Bronchial epithelial cell (primary cell): ENCODE measurements around the gene PML. TPM values are rescaled to one million over a fixed set of nuclear protein-coding genes. Genes with fewer than 3 reads are reported as not detected.

Experiments
- DNase-seq: peaks from one replicate; pipeline ENCODE4 v3.0.0-alpha.2; 2010; ENCODE audit warnings: low read depth
- FAIRE-seq: peaks from 2 replicates; lab custom pipeline; 2011; peaks lifted over from hg19 to GRCh38; lab: Jason Lieb, UNC
- H3K27me3 ChIP-seq: 2 replicates; pipeline ENCODE4 v1.5.1; 2011; ENCODE audit warnings: low read length; ENCODE audit not compliant: control insufficient read depth, insufficient read depth
- H3K36me3 ChIP-seq: 2 replicates; pipeline ENCODE4 v1.5.1; 2011; ENCODE audit warnings: low read length; ENCODE audit not compliant: control insufficient read depth, insufficient read depth
- H3K4me3 ChIP-seq: 2 replicates; pipeline ENCODE4 v1.5.1; 2011; ENCODE audit warnings: mild to moderate bottlenecking, low read depth, low read length, control low read depth
- CTCF ChIP-seq: IDR thresholded peaks from 2 replicates; pipeline ENCODE4 v1.5.1; 2011; ENCODE audit warnings: mild to moderate bottlenecking, moderate library complexity, low read length, control low read depth, inconsistent platforms; ENCODE audit not compliant: insufficient read depth, severe bottlenecking
- total RNA-seq: library from RNA; depleted of rRNA; stranded (reverse); fragments of >200 nt; gene quantifications from 2 replicates; pipeline ENCODE4 v1.2.1, GENCODE V29; 2014

PML gene
- total RNA-seq, 1 donor from 2014 or later, result 7.6 TPM

- DNase-seq, result no peak
- TF ChIP-seq CTCF, result no peak
- H3K36me3 ChIP-seq, result peaks cover 23% of the 10 kb centered on the region
Measured at GRCh38 chr15:74035121-74036017, 40.9 kb downstream of the PML start.

GRCh38 chr15:74036271-74037170, 42.0 kb downstream of the PML start:
- H3K27me3 ChIP-seq, result no peaks in the 10 kb centered on the region
- H3K36me3 ChIP-seq, result peaks cover 23% of the 10 kb centered on the region
- FAIRE-seq (no peak), DNase-seq (peak; percentile 35)
- no peak overlapping the region for H3K4me3 ChIP-seq
- peak; percentile 71 for TF ChIP-seq CTCF

More at GRCh38 chr15:74035121-74036017, 40.9 kb downstream of the PML start:
- H3K4me3 ChIP-seq, result no peak overlapping the region
- H3K27me3 ChIP-seq, result no peaks in the 10 kb centered on the region
- no peak for FAIRE-seq

GRCh38 chr15:74037171-74038117, 42.9 kb downstream of the PML start:
- DNase-seq (no peak), FAIRE-seq (no peak)
- H3K27me3 ChIP-seq, result no peaks in the 10 kb centered on the region
- H3K4me3 ChIP-seq, result no peak overlapping the region
- TF ChIP-seq CTCF, result no peak
- peaks cover 21% of the 10 kb centered on the region for H3K36me3 ChIP-seq

GRCh38 chr15:74038707-74039655, 44.5 kb downstream of the PML start:
- FAIRE-seq (no peak), DNase-seq (peak; percentile 47)
- TF ChIP-seq CTCF, result no peak
- Histone ChIP-seq H3K36me3 (peaks cover 16% of the 10 kb centered on the region), H3K27me3 (no peaks in the 10 kb centered on the region), H3K4me3 (no peak overlapping the region)
